ENCODE measurements around the gene VWA8.

DNA sequence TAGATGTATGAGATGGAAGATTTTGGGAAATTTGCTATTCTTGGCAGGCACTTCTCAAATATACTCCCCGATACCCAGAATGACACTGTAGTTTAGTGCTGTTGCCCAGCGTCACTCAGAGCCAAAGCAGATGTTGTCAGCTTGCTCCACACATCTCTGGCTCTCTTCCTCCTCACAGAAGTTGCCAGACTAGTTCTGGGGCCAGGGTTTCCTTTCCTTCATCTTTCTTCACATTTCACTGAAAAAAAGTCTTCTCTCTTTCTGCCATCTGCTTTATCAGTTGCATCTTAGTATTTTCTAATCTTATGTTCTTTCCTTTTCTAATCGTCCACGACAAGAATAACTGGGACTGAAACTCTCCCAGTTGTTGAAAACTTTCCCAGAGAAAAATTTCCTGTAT is 252.2 kb downstream of the VWA8 start:
- TF ChIP-seq, protein P1, sequence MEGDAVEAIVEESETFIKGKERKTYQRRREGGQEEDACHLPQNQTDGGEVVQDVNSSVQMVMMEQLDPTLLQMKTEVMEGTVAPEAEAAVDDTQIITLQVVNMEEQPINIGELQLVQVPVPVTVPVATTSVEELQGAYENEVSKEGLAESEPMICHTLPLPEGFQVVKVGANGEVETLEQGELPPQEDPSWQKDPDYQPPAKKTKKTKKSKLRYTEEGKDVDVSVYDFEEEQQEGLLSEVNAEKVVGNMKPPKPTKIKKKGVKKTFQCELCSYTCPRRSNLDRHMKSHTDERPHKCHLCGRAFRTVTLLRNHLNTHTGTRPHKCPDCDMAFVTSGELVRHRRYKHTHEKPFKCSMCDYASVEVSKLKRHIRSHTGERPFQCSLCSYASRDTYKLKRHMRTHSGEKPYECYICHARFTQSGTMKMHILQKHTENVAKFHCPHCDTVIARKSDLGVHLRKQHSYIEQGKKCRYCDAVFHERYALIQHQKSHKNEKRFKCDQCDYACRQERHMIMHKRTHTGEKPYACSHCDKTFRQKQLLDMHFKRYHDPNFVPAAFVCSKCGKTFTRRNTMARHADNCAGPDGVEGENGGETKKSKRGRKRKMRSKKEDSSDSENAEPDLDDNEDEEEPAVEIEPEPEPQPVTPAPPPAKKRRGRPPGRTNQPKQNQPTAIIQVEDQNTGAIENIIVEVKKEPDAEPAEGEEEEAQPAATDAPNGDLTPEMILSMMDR (IDR thresholded peaks at IDR 0.05; ENCODE audit: low read depth, low read length), result no peak
- TF ChIP-seq POLR2A (IDR thresholded peaks at IDR 0.05; ENCODE audit: extremely low read depth, insufficient read length) (no peak), MYC (IDR thresholded peaks at IDR 0.05; ENCODE audit: low read depth, low read length) (no peak)
- TF ChIP-seq, protein P2, sequence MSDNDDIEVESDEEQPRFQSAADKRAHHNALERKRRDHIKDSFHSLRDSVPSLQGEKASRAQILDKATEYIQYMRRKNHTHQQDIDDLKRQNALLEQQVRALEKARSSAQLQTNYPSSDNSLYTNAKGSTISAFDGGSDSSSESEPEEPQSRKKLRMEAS (IDR thresholded peaks at IDR 0.05; ENCODE audit: low read depth, low read length), result no peak

Data from NB4 (cell line).